Esophagus muscularis mucosa (tissue), 4 donors: ENCODE data around the gene SHISA2. TPM values are rescaled to one million over a fixed set of nuclear protein-coding genes. Genes with fewer than 3 reads are reported as not detected.

ENCODE experiments used
- DNase-seq: peaks from one replicate; pipeline ENCODE4 v3.0.0-alpha.2; 2017; ENCODE audit errors: extremely low spot score
- H3K27ac ChIP-seq, 4 donors: fragments of 200-600 bp; sonication (generic); replicated peaks in 1 of 4; 1 replicate in 3 of 4; 2 replicates in 1 of 4; pipeline ENCODE4 v1.5.1; 2016 to 2019; ENCODE audit warnings: mild to moderate bottlenecking in 1 of 4
- H3K27me3 ChIP-seq, 4 donors: fragments of 200-600 bp; sonication (generic); one replicate each; pipeline versions ENCODE4 v1.5.1 to v1.6.0; 2016 to 2019
- H3K36me3 ChIP-seq, 4 donors: fragments of 200-600 bp; sonication (generic); one replicate each; pipeline ENCODE4 v1.5.1; 2016 to 2019
- H3K4me1 ChIP-seq, 4 donors: fragments of 200-600 bp; sonication (generic); one replicate each; pipeline ENCODE4 v1.5.1; 2016 to 2019
- H3K4me3 ChIP-seq, 4 donors: fragments of 200-600 bp; sonication (generic); 1 replicate in 2 of 4; 2 replicates in 2 of 4; pipeline ENCODE4 v1.5.1; 2016 to 2019; ENCODE audit warnings: mild to moderate bottlenecking in 4 of 4, moderate library complexity in 1 of 4
- H3K9me3 ChIP-seq, 4 donors: fragments of 200-600 bp; sonication (generic); 1 replicate in 3 of 4; 2 replicates in 1 of 4; pipeline ENCODE4 v1.5.1; 2016 to 2019
- EP300 ChIP-seq: sonication (generic); formaldehyde crosslinking; IDR thresholded peaks from one replicate; pipeline ENCODE4 v1.6.1; 2017; ENCODE audit warnings: antibody characterized with exemption
- POLR2A ChIP-seq: fragments of 450-650 bp; IDR thresholded peaks from one replicate; pipeline ENCODE4 v1.6.1; 2017; ENCODE audit warnings: antibody characterized with exemption, moderate library complexity, mild to moderate bottlenecking, low read depth
- POLR2AphosphoS5 ChIP-seq, 2 donors: sonication (generic); formaldehyde crosslinking; IDR thresholded peaks; one replicate each; pipeline ENCODE4 v1.6.1; 2017; ENCODE audit warnings: antibody characterized with exemption in 2 of 2
- WGBS: methylation state at CpG from one replicate; pipeline ENCODE4 v1.1.5; 2018; 5-methylcytosine and 5-hydroxymethylcytosine counted together
- intact Hi-C: fragments of 100-400 bp; cut with DNase I; formaldehyde crosslinking; loops from one replicate; pipeline ENCODE4 v1.15.1; 2023
- total RNA-seq, 4 donors: library from RNA; depleted of rRNA; stranded (reverse); fragments of >200 nt; gene quantifications; one replicate each; pipeline versions ENCODE4 v1.1.0 to v1.2.1, GENCODE V29; 2016
- TF ChIP-seq, protein P1 (sequence below), 3 experiments: fragments of 200-600 bp in 2 of 3; fragments of 450-650 bp in 1 of 3; sonication (generic) in 2 of 3; IDR thresholded peaks; one replicate each; pipeline ENCODE4 v1.5.1; 2017 to 2019; ENCODE audit warnings: antibody characterized with exemption in 3 of 3, mild to moderate bottlenecking in 2 of 3, moderate library complexity in 1 of 3

Gene SHISA2
- total RNA-seq, 4 donors from 2014 or later = 0.78 to 0.98 (median 0.83) TPM; not detected in 1

DNA sequence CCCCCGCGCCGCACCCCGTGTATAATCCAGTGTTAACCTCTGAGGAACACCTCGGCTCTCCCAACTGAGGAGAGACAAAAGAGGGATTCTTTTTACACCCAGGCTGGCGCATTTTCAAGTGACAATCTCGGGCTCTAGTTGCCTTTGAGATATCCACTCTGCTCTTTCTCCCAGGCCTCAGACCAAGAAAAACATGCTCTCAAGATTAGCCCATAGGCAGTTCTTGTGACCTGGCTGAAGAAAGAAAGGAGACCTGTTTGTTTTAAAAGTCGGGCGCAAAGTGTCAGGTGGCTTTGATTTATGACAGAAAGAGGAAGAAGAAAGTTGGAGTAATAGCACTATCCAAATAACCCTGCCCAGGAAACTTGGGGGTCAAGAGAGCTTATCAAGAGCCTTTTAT lies 27.3 kb downstream of the SHISA2 start:
- Histone ChIP-seq H3K9me3 (no peaks in the 10 kb centered on the region), H3K4me3 (no peak overlapping the region), H3K4me1 (peaks cover 0 to 12% (median 4%) of the 10 kb centered on the region in 4 donors), H3K36me3 (no peaks in the 10 kb centered on the region), H3K27ac (no peak overlapping the region), H3K27me3 (peaks cover 0 to under 1% (median 0%) of the 10 kb centered on the region in 4 donors)
- TF ChIP-seq POLR2AphosphoS5 (IDR thresholded peaks at IDR 0.05) (no peak), EP300 (no peak), POLR2A (no peak)
- TF ChIP-seq, protein P1, sequence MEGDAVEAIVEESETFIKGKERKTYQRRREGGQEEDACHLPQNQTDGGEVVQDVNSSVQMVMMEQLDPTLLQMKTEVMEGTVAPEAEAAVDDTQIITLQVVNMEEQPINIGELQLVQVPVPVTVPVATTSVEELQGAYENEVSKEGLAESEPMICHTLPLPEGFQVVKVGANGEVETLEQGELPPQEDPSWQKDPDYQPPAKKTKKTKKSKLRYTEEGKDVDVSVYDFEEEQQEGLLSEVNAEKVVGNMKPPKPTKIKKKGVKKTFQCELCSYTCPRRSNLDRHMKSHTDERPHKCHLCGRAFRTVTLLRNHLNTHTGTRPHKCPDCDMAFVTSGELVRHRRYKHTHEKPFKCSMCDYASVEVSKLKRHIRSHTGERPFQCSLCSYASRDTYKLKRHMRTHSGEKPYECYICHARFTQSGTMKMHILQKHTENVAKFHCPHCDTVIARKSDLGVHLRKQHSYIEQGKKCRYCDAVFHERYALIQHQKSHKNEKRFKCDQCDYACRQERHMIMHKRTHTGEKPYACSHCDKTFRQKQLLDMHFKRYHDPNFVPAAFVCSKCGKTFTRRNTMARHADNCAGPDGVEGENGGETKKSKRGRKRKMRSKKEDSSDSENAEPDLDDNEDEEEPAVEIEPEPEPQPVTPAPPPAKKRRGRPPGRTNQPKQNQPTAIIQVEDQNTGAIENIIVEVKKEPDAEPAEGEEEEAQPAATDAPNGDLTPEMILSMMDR (IDR thresholded peaks at IDR 0.05) = no peak
- intact Hi-C loops = no loop called here
- WGBS = 61% methylated on average over 9 of the region's 9 CpGs
- no peak for DNase-seq

DNA sequence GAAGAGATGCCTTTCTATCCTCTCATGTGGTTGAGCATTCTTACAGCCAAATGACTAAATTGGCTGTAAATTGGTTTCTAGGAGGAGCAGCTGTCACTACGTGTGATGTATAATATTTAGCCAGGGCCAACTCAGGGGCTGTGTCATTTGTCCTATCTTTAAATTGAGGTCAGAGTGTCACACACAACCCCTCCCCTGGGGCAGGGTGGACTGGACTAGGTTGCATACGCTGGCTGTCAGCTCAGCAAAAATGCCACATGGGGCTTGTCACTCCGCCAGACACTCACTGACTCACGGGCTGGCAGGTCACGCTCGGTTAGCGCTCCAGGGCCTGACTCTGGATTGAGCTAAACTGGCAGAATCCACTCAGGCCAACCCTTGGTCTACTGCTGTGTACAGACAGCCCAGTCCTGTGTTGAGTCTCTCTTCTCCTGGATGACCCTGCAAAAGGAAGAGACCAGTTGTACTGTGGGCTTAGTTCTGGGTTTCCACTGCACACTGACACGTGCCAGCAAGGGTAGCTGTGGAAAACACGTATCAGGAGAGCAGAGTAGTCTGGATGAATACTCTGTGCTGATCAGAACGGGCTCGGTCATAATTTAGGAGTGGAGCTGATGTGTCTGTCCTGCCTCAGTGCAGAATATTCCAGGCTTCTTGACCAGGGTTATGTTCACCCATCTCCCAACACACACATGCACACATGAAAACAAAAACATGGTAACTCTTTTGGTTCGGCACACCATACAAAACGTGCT lies 29.1 kb downstream of the SHISA2 start:
- no peak overlapping the region for H3K4me3 ChIP-seq
- peaks cover 0 to 5% (median 0%) of the 10 kb centered on the region in 4 donors for H3K27me3 ChIP-seq
- peaks cover 0 to 12% (median 4%) of the 10 kb centered on the region in 4 donors for H3K4me1 ChIP-seq
- DNase-seq = no peak
- no peak for TF ChIP-seq POLR2AphosphoS5 (IDR thresholded peaks at IDR 0.05)
- no peak for TF ChIP-seq EP300
- TF ChIP-seq, protein P1 (IDR thresholded peaks at IDR 0.05) = no peak
- no peaks in the 10 kb centered on the region for H3K9me3 ChIP-seq
- intact Hi-C loops = no loop called here
- no peak overlapping the region for H3K27ac ChIP-seq
- H3K36me3 ChIP-seq = no peaks in the 10 kb centered on the region
- 76% methylated on average over 8 of the region's 13 CpGs for WGBS

DNA sequence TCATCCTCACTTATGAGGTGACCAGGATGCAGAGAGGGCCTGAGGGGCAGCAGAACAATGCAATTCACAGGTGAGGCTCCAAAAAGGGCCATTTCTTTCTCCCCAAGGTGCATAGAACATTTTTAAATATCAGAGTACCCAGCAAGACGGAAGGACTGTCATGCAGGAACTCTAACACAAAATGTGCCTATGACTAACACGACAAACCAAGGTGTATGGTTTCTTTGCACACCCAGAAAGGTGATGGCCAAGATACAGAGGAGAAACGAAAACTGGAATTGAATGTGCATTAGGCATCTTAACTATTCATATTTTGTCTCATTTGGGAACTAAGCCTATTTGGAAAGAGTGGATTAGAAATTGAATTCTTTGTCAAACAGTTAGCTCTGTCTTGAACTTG lies 29.9 kb downstream of the SHISA2 start:
- Histone ChIP-seq H3K4me3 (no peak overlapping the region), H3K36me3 (no peaks in the 10 kb centered on the region), H3K9me3 (no peaks in the 10 kb centered on the region), H3K27me3 (peaks cover 0 to 5% (median 0%) of the 10 kb centered on the region in 4 donors), H3K4me1 (peaks cover 0 to 12% (median 7%) of the 10 kb centered on the region in 4 donors), H3K27ac (no peak overlapping the region)
- intact Hi-C loops = no loop called here
- 85% methylated on average over 3 of the region's 3 CpGs for WGBS
- TF ChIP-seq EP300 (no peak), POLR2AphosphoS5 (IDR thresholded peaks at IDR 0.05) (no peak), POLR2A (no peak)
- TF ChIP-seq, protein P1 (IDR thresholded peaks at IDR 0.05) = no peak
- DNase-seq = no peak

DNA sequence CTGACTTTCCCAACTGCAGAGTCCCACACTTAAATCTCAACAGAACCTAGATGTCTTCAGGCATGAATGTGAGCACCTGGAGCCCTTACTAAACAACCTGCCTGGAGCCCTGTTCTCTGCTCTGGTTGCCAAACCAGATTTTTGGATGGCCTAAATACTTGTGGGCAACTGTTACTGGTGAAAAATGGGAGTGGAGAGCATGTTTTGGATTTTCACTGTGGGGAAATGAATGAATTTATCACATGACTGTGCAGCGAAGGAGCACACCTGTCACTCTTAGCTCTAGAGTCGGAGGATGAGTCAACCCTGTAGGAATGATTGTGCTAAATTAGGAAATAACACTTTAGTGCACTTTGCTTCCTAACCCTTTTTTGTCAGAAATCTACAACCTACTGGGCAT lies 30.3 kb downstream of the SHISA2 start:
- Histone ChIP-seq H3K9me3 (no peaks in the 10 kb centered on the region), H3K27me3 (peaks cover 0 to 5% (median 0%) of the 10 kb centered on the region in 4 donors), H3K36me3 (no peaks in the 10 kb centered on the region), H3K4me1 (peaks cover 0 to 12% (median 7%) of the 10 kb centered on the region in 4 donors), H3K27ac (no peak overlapping the region), H3K4me3 (no peak overlapping the region)
- intact Hi-C loops = no loop called here
- 80% methylated on average over 2 of the region's 2 CpGs for WGBS
- no peak for DNase-seq
- TF ChIP-seq POLR2AphosphoS5 (IDR thresholded peaks at IDR 0.05) (no peak), POLR2A (no peak), EP300 (no peak)

DNA sequence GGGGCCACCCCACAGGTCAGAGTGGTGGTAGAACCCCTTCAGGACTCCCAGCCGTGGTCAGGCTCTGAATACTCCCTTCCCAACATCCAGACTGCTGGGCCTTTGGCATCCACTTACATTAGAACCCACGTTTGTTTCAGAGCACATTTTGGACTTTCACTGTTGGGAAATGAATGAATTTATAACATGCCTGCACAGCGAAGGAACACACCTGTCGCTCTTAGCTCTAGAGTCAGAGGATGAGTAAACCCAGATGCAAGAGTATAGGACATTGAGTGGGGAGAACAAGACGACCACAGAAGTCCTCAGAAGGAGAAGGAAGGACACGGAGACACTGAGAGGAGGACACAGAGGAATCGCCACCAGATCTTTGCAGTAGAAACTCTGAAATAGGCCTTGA lies 30.9 kb downstream of the SHISA2 start:
- no peak for DNase-seq
- Histone ChIP-seq H3K36me3 (no peaks in the 10 kb centered on the region), H3K27me3 (peaks cover 0 to 5% (median 0%) of the 10 kb centered on the region in 4 donors), H3K4me1 (peaks cover 0 to 12% (median 7%) of the 10 kb centered on the region in 4 donors), H3K4me3 (no peak overlapping the region), H3K27ac (no peak overlapping the region), H3K9me3 (no peaks in the 10 kb centered on the region)
- TF ChIP-seq EP300 (no peak), POLR2A (no peak), POLR2AphosphoS5 (IDR thresholded peaks at IDR 0.05) (no peak)
- TF ChIP-seq, protein P1 (IDR thresholded peaks at IDR 0.05) = no peak
- intact Hi-C loops = no loop called here
- 86% methylated on average over 7 of the region's 7 CpGs for WGBS
